ENCODE data around the gene DR1. TPM values are rescaled to one million over a fixed set of nuclear protein-coding genes. Genes with fewer than 3 reads are reported as not detected.

DR1 gene
- total and polyA plus RNA-seq, 2 of the 4 experiments (the other 2 are of a cell fraction): 27.1 to 39.4 TPM

GRCh38 chr1:93321720-93322119 lies 24.0 kb upstream of the DR1 start:
- H3K4me2 ChIP-seq (ENCODE audit: low read depth, low read length): no peak overlapping the region
- WGBS, 2 experiments (ENCODE audit: extremely low coverage in 2 of 2, insufficient read length in 1 of 2): no CpG with 5 or more reads among the region's 1 CpG
- in situ Hi-C loops (cut with MboI; ENCODE audit: low sequenced_read_pairs) (no loop called here), dilution Hi-C loops (cut with HindIII; ENCODE audit: low sequenced_read_pairs, unreplicated experiment) (no loop called here), intact Hi-C loops (cut with micrococcal nuclease) (no loop called here)
- H3K23ac ChIP-seq (ENCODE audit: low read depth, low read length): no peak overlapping the region
- ChIA-PET CTCF (no interaction called here), POLR2A (ENCODE audit: unreplicated experiment) (no interaction called here)
- peaks cover 3% of the 10 kb centered on the region; the same call in 1 of the 2 replicates for H3K4me1 ChIP-seq (ENCODE audit: control insufficient read depth, insufficient read depth, low read length)
- no peaks in the 10 kb centered on the region for H3K9me1 ChIP-seq (ENCODE audit: insufficient read depth, low read length)
- H3K9me3 ChIP-seq (ENCODE audit: control insufficient read depth, insufficient read depth, low read length): no peaks in the 10 kb centered on the region
- no peak for DNase-seq
- BruUV-seq (replicated peaks): no TSS peak
- H3K56ac ChIP-seq (ENCODE audit: extremely low read depth, insufficient read depth, low read length): no peak overlapping the region
- no peaks in the 10 kb centered on the region for H3K27me3 ChIP-seq (ENCODE audit: control insufficient read depth, insufficient read depth, low read length)
- H4K20me1 ChIP-seq (ENCODE audit: insufficient read depth, low read length): no peaks in the 10 kb centered on the region
- H2AK5ac ChIP-seq (ENCODE audit: low read depth, low read length): no peak overlapping the region
- H4K91ac ChIP-seq (ENCODE audit: insufficient read depth, low read depth, low read length): no peak overlapping the region
- H2BK15ac ChIP-seq (ENCODE audit: low read depth, low read length): no peak overlapping the region
- H3K4me3 ChIP-seq (ENCODE audit: insufficient read depth, low read depth, low read length): no peak overlapping the region
- no peak overlapping the region for H4K5ac ChIP-seq (ENCODE audit: low read depth, low read length)
- H2BK20ac ChIP-seq (ENCODE audit: low read depth, low read length): no peak overlapping the region
- no peak overlapping the region for H3K14ac ChIP-seq (replicated peaks; ENCODE audit: low read depth, low read length)
- H3K18ac ChIP-seq (ENCODE audit: low read depth, low read length): no peak overlapping the region
- H2BK5ac ChIP-seq (ENCODE audit: low read depth, low read length, poor library complexity, severe bottlenecking): no peak overlapping the region
- TF ChIP-seq, protein P1, sequence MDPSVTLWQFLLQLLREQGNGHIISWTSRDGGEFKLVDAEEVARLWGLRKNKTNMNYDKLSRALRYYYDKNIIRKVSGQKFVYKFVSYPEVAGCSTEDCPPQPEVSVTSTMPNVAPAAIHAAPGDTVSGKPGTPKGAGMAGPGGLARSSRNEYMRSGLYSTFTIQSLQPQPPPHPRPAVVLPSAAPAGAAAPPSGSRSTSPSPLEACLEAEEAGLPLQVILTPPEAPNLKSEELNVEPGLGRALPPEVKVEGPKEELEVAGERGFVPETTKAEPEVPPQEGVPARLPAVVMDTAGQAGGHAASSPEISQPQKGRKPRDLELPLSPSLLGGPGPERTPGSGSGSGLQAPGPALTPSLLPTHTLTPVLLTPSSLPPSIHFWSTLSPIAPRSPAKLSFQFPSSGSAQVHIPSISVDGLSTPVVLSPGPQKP (IDR thresholded peaks at IDR 0.05; ENCODE audit: borderline replicate concordance, low read depth, low read length): no peak
- TF ChIP-seq SMC3 (IDR thresholded peaks at IDR 0.05; ENCODE audit: low read depth, low read length) (no peak), MAFK (IDR thresholded peaks at IDR 0.05; ENCODE audit: low read depth, low read length) (no peak), MAZ (IDR thresholded peaks at IDR 0.05; ENCODE audit: borderline replicate concordance, low read depth, low read length) (no peak), RFX5 (IDR thresholded peaks at IDR 0.05; ENCODE audit: low read depth, low read length) (no peak), RAD21 (IDR thresholded peaks at IDR 0.05; ENCODE audit: low read length) (no peak)
- H3K27ac ChIP-seq (ENCODE audit: insufficient read depth, low read length): no peak overlapping the region
- no peak overlapping the region for H4K8ac ChIP-seq (ENCODE audit: low read depth in 2 of 2, low read length in 2 of 2)
- H3K4ac ChIP-seq (ENCODE audit: low read depth, low read length): no peak overlapping the region
- H2AFZ ChIP-seq (replicated peaks; ENCODE audit: low read length, poor library complexity): no peak overlapping the region
- no peak overlapping the region for H2BK120ac ChIP-seq (ENCODE audit: low read depth, low read length)
- H2AK9ac ChIP-seq (replicated peaks; ENCODE audit: low read depth, low read length, poor library complexity): no peak overlapping the region
- no peak for ATAC-seq (ENCODE audit: low read depth)
- no peak overlapping the region for H3K9ac ChIP-seq (ENCODE audit: low read depth, low read length)
- no peaks in the 10 kb centered on the region for H3K36me3 ChIP-seq (ENCODE audit: control insufficient read depth, insufficient read depth, low read length)
- no peaks in the 10 kb centered on the region for H3K79me1 ChIP-seq (ENCODE audit: low read depth in 1 of 2, low read length in 2 of 2)
